Chondrocyte (in vitro differentiated cells): ENCODE measurements around the gene TRA2B. TPM values are rescaled to one million over a fixed set of nuclear protein-coding genes. Genes with fewer than 3 reads are reported as not detected.

Experiments used
- DNase-seq: peaks from one replicate; pipeline ENCODE4 v3.0.0; 2021; ENCODE audit warnings: mixed read lengths, low spot score
- H3K27ac Mint-ChIP-seq: one replicate; pipeline ENCODE4 v1.8.0; 2021; ENCODE audit warnings: mild to moderate bottlenecking, moderate library complexity, mixed read lengths; ENCODE audit not compliant: unreplicated experiment
- H3K27me3 Mint-ChIP-seq: 2 replicates; pipeline ENCODE4 v1.8.0; 2021; ENCODE audit warnings: low read depth, mixed read lengths
- H3K36me3 Mint-ChIP-seq: 2 replicates; pipeline ENCODE4 v1.8.0; 2021; ENCODE audit warnings: low read depth, mixed read lengths
- H3K4me1 Mint-ChIP-seq: 2 replicates; pipeline ENCODE4 v1.8.0; 2021; ENCODE audit warnings: low read depth, mild to moderate bottlenecking, mixed read lengths
- H3K4me3 Mint-ChIP-seq: one replicate; pipeline ENCODE4 v1.8.0; 2021; ENCODE audit warnings: mild to moderate bottlenecking, moderate library complexity, mixed read lengths; ENCODE audit not compliant: unreplicated experiment
- H3K9me3 Mint-ChIP-seq: 2 replicates; pipeline ENCODE4 v1.8.0; 2021; ENCODE audit warnings: low read depth, mixed read lengths
- total RNA-seq: library from RNA; stranded (reverse); gene quantifications from 3 replicates; pipeline ENCODE4 v1.2.1, GENCODE V29; 2021
- TF ChIP-seq, protein P1 (sequence below): fragments of 200-600 bp; sonication (generic); IDR thresholded peaks from 2 replicates; pipeline ENCODE4 v1.5.0; 2021; ENCODE audit warnings: antibody characterized with exemption, mild to moderate bottlenecking, moderate library complexity

Gene TRA2B
- total RNA-seq, 1 donor from 2014 or later, result 85.8 TPM

DNA sequence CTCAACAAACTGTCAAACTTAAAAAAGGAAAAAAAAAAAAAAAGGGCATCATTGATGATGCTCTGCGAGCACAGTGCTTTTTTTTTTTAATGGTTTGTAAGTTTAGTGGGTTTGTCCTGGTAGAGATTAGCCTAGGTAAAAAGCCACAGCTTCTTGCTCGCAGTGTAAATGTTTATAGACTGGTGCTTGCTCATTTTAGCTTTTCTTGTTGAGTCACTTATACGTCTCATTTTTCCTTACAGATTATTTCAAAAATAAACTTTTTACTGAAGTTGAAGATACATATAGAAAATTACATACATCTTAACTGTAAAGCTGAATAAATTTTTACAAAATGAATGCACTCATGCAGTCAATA is 16.5 kb upstream of the TRA2B start:
- H3K4me3 Mint-ChIP-seq, result no peak overlapping the region
- DNase-seq, result no peak
- peaks cover 3% of the 10 kb centered on the region for H3K36me3 Mint-ChIP-seq
- TF ChIP-seq, protein P1, sequence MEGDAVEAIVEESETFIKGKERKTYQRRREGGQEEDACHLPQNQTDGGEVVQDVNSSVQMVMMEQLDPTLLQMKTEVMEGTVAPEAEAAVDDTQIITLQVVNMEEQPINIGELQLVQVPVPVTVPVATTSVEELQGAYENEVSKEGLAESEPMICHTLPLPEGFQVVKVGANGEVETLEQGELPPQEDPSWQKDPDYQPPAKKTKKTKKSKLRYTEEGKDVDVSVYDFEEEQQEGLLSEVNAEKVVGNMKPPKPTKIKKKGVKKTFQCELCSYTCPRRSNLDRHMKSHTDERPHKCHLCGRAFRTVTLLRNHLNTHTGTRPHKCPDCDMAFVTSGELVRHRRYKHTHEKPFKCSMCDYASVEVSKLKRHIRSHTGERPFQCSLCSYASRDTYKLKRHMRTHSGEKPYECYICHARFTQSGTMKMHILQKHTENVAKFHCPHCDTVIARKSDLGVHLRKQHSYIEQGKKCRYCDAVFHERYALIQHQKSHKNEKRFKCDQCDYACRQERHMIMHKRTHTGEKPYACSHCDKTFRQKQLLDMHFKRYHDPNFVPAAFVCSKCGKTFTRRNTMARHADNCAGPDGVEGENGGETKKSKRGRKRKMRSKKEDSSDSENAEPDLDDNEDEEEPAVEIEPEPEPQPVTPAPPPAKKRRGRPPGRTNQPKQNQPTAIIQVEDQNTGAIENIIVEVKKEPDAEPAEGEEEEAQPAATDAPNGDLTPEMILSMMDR, result no peak
- no peak overlapping the region for H3K27ac Mint-ChIP-seq
- H3K9me3 Mint-ChIP-seq, result no peaks in the 10 kb centered on the region
- H3K27me3 Mint-ChIP-seq, result no peaks in the 10 kb centered on the region
- no peaks in the 10 kb centered on the region for H3K4me1 Mint-ChIP-seq

DNA sequence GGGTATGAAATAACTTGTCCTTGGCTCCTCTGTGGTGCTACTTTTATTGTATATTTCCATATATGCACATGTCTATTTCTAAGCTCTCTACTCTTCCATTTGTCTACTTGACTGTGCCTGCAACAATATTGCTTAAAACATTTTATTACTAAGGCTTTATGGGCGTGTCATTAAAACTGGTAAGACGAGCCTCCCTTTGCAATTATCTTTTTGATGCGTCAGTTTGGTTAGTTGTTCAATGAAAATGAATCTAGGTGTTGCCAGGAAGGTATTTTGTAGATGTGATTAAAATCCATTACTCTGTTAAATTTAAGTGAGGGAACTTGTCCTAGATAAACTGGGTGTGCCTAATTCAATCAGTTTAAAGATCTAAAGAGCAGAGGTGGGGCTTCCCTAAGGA is 12.9 kb upstream of the TRA2B start:
- no peak for DNase-seq
- H3K27me3 Mint-ChIP-seq, result peaks cover 6% of the 10 kb centered on the region
- no peak overlapping the region for H3K27ac Mint-ChIP-seq
- H3K9me3 Mint-ChIP-seq, result no peaks in the 10 kb centered on the region
- TF ChIP-seq, protein P1, result no peak
- H3K4me1 Mint-ChIP-seq, result no peaks in the 10 kb centered on the region
- no peak overlapping the region for H3K4me3 Mint-ChIP-seq
- no peaks in the 10 kb centered on the region for H3K36me3 Mint-ChIP-seq

- Mint-ChIP-seq H3K9me3 (no peaks in the 10 kb centered on the region), H3K4me3 (no peak overlapping the region)
These were observed 11.7 kb upstream of the TRA2B start for GRCh38 chr3:185949515-185949914.

GRCh38 chr3:185948292-185948691 is 10.5 kb upstream of the TRA2B start:
- Mint-ChIP-seq H3K36me3 (no peaks in the 10 kb centered on the region), H3K9me3 (no peaks in the 10 kb centered on the region), H3K27ac (no peak overlapping the region), H3K27me3 (peaks cover 6% of the 10 kb centered on the region), H3K4me1 (peaks cover 7% of the 10 kb centered on the region), H3K4me3 (no peak overlapping the region)
- TF ChIP-seq, protein P1, result no peak
- no peak for DNase-seq

More at GRCh38 chr3:185949515-185949914, 11.7 kb upstream of the TRA2B start:
- Mint-ChIP-seq H3K4me1 (no peaks in the 10 kb centered on the region), H3K27ac (no peak overlapping the region), H3K36me3 (no peaks in the 10 kb centered on the region), H3K27me3 (peaks cover 6% of the 10 kb centered on the region)
- TF ChIP-seq, protein P1, result no peak
- no peak for DNase-seq

DNA sequence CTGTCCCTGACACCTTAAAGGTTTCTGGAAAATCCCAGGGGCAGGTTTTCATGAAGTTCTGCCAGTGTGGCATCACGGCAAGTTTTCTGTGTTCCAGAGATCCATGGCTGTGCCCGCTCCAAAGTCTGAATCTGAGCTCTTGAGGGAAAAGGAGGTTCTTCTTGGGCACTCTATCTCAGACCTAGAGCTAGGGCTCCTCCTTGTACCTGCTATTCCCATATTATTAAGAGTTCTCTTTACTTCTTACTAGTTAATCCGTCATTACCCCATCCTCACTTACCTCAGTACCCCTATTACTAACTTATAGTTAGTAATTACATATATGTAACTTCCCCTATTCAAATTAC is 5.9 kb upstream of the TRA2B start:
- Mint-ChIP-seq H3K36me3 (no peaks in the 10 kb centered on the region), H3K4me1 (peaks cover 14% of the 10 kb centered on the region), H3K9me3 (no peaks in the 10 kb centered on the region), H3K27ac (peak overlapping the region; percentile 87), H3K27me3 (peaks cover 6% of the 10 kb centered on the region), H3K4me3 (peak overlapping the region; percentile 47)
- TF ChIP-seq, protein P1, result peak; percentile 72
- DNase-seq, result no peak
